Neural cell (in vitro differentiated cells): ENCODE data around the gene TOM1.

Experiments
- EP300 ChIP-seq: fragments of 450-650 bp; conservative IDR thresholded peaks from 2 replicates; pipeline ENCODE4 v1.6.1; 2014; ENCODE audit warnings: antibody characterized with exemption, mild to moderate bottlenecking, moderate library complexity; ENCODE audit not compliant: poor library complexity, severe bottlenecking
- EZH2 ChIP-seq: fragments of 200-600, 300-800 bp; shearing (Covaris generic), sonication (generic); IDR thresholded peaks from 2 replicates; pipeline ENCODE4 v1.6.1; 2014; ENCODE audit warnings: antibody characterized with exemption, low read length, borderline replicate concordance, mild to moderate bottlenecking; ENCODE audit not compliant: insufficient read depth, poor library complexity, severe bottlenecking
- POLR2AphosphoS5 ChIP-seq: IDR thresholded peaks from 2 replicates; pipeline ENCODE4 v1.6.1; 2012
- RAD21 ChIP-seq: fragments of 450-650 bp; conservative IDR thresholded peaks from 2 replicates; pipeline ENCODE4 v1.6.1; 2014; ENCODE audit warnings: antibody characterized with exemption, mild to moderate bottlenecking, moderate library complexity
- SMC3 ChIP-seq: fragments of 450-650 bp; conservative IDR thresholded peaks from 2 replicates; pipeline ENCODE4 v1.6.1; 2014; ENCODE audit warnings: antibody characterized with exemption, mild to moderate bottlenecking, moderate library complexity; ENCODE audit not compliant: poor library complexity
- TAF1 ChIP-seq: IDR thresholded peaks from 2 replicates; pipeline ENCODE4 v1.6.1; 2012; ENCODE audit warnings: low read depth
- TF ChIP-seq, protein P1 (sequence below): fragments of 450-650 bp; IDR thresholded peaks from 2 replicates; pipeline ENCODE4 v1.5.1; 2014; ENCODE audit warnings: antibody characterized with exemption, mild to moderate bottlenecking, moderate library complexity; ENCODE audit not compliant: poor library complexity, severe bottlenecking
- TF ChIP-seq, protein P2 (sequence below): IDR thresholded peaks from 2 replicates; pipeline ENCODE4 v1.6.1; 2012; ENCODE audit warnings: borderline replicate concordance

GRCh38 chr22:35322126-35322525 is 22.4 kb downstream of the TOM1 start:
- no peak for TF ChIP-seq EP300
- TF ChIP-seq RAD21, result no peak
- TF ChIP-seq, protein P1, sequence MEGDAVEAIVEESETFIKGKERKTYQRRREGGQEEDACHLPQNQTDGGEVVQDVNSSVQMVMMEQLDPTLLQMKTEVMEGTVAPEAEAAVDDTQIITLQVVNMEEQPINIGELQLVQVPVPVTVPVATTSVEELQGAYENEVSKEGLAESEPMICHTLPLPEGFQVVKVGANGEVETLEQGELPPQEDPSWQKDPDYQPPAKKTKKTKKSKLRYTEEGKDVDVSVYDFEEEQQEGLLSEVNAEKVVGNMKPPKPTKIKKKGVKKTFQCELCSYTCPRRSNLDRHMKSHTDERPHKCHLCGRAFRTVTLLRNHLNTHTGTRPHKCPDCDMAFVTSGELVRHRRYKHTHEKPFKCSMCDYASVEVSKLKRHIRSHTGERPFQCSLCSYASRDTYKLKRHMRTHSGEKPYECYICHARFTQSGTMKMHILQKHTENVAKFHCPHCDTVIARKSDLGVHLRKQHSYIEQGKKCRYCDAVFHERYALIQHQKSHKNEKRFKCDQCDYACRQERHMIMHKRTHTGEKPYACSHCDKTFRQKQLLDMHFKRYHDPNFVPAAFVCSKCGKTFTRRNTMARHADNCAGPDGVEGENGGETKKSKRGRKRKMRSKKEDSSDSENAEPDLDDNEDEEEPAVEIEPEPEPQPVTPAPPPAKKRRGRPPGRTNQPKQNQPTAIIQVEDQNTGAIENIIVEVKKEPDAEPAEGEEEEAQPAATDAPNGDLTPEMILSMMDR, result no peak
- TF ChIP-seq, protein P2, sequence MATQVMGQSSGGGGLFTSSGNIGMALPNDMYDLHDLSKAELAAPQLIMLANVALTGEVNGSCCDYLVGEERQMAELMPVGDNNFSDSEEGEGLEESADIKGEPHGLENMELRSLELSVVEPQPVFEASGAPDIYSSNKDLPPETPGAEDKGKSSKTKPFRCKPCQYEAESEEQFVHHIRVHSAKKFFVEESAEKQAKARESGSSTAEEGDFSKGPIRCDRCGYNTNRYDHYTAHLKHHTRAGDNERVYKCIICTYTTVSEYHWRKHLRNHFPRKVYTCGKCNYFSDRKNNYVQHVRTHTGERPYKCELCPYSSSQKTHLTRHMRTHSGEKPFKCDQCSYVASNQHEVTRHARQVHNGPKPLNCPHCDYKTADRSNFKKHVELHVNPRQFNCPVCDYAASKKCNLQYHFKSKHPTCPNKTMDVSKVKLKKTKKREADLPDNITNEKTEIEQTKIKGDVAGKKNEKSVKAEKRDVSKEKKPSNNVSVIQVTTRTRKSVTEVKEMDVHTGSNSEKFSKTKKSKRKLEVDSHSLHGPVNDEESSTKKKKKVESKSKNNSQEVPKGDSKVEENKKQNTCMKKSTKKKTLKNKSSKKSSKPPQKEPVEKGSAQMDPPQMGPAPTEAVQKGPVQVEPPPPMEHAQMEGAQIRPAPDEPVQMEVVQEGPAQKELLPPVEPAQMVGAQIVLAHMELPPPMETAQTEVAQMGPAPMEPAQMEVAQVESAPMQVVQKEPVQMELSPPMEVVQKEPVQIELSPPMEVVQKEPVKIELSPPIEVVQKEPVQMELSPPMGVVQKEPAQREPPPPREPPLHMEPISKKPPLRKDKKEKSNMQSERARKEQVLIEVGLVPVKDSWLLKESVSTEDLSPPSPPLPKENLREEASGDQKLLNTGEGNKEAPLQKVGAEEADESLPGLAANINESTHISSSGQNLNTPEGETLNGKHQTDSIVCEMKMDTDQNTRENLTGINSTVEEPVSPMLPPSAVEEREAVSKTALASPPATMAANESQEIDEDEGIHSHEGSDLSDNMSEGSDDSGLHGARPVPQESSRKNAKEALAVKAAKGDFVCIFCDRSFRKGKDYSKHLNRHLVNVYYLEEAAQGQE, result no peak
- no peak for TF ChIP-seq TAF1
- TF ChIP-seq POLR2AphosphoS5, result no peak
- TF ChIP-seq SMC3, result no peak
- TF ChIP-seq EZH2, result no peak
